Breast epithelium (tissue), 4 donors: ENCODE results near the gene THBS4. TPM values are rescaled to one million over a fixed set of nuclear protein-coding genes. Genes with fewer than 3 reads are reported as not detected.
A peak's percentile ranks its signal among the peaks of the same experiment; 100 is the strongest.
"Not testable (repeated sequence)": the region's sequence is repeated elsewhere in the genome, so short reads cannot be mapped to it uniquely, and the experiment has no call there.

ENCODE experiments used
- DNase-seq, 2 donors: peaks; one replicate each; pipeline ENCODE4 v3.0.0-alpha.2; 2019; ENCODE audit warnings: low spot score in 2 of 2
- H3K27ac ChIP-seq, 2 donors: fragments of 200-600 bp; sonication (generic) in 1 of 2; one replicate each; pipeline ENCODE4 v1.5.1; 2016 to 2019; ENCODE audit warnings: mild to moderate bottlenecking in 1 of 2
- H3K27me3 ChIP-seq, 2 donors: fragments of 200-600 bp; sonication (generic) in 1 of 2; one replicate each; pipeline versions ENCODE4 v1.5.1 to v1.6.0; 2017 to 2019; ENCODE audit warnings: control low read depth in 1 of 2, mild to moderate bottlenecking in 1 of 2
- H3K36me3 ChIP-seq: fragments of 200-600 bp; one replicate; pipeline ENCODE4 v1.5.1; 2019
- H3K4me1 ChIP-seq, 2 donors: fragments of 200-600 bp; sonication (generic); one replicate each; pipeline ENCODE4 v1.5.1; 2016 to 2019; ENCODE audit warnings: control low read depth in 1 of 2
- H3K4me3 ChIP-seq, 3 donors: fragments of 200-600 bp; sonication (generic); 1 replicate in 2 of 3; 2 replicates in 1 of 3; pipeline ENCODE4 v1.5.1; 2016 to 2019; ENCODE audit warnings: mild to moderate bottlenecking in 3 of 3, moderate library complexity in 2 of 3
- H3K9me3 ChIP-seq, 2 donors: fragments of 200-600 bp; sonication (generic) in 1 of 2; one replicate each; pipeline ENCODE4 v1.5.1; 2016 to 2019; ENCODE audit warnings: control low read depth in 1 of 2
- POLR2A ChIP-seq: fragments of 450-650 bp; IDR thresholded peaks from one replicate; pipeline ENCODE4 v1.6.1; 2016; ENCODE audit warnings: antibody characterized with exemption, mild to moderate bottlenecking, moderate library complexity
- POLR2AphosphoS5 ChIP-seq, 3 donors: sonication (generic); formaldehyde crosslinking; IDR thresholded peaks; one replicate each; pipeline ENCODE4 v1.6.1; 2017; ENCODE audit warnings: antibody characterized with exemption in 3 of 3
- intact Hi-C: fragments of 100-400 bp; cut with DNase I; formaldehyde crosslinking; loops from one replicate; pipeline ENCODE4 v1.15.1; 2023; ENCODE audit warnings: low total_unique reads
- total RNA-seq, 3 donors: library from RNA; depleted of rRNA; stranded (reverse); fragments of >200 nt; gene quantifications; one replicate each; pipeline ENCODE4 v1.1.0, GENCODE V29; 2016
- TF ChIP-seq, protein P1 (sequence below), 3 donors: fragments of 450-650 bp; IDR thresholded peaks; one replicate each; pipeline ENCODE4 v1.5.1; 2016 to 2017; ENCODE audit warnings: antibody characterized with exemption in 3 of 3, mild to moderate bottlenecking in 3 of 3, moderate library complexity in 3 of 3

The THBS4 gene
- total RNA-seq, 3 donors from 2014 or later: 2.0 to 6.0 (median 3.5) TPM

GRCh38 chr5:80082281-80082680 lies 47.1 kb downstream of the THBS4 start:
- no peak for DNase-seq
- H3K27me3 ChIP-seq: no peaks in the 10 kb centered on the region
- peak overlapping the region in 2 of 3 donors; percentile 47 to 61 for H3K4me3 ChIP-seq
- H3K36me3 ChIP-seq: no peaks in the 10 kb centered on the region
- H3K4me1 ChIP-seq: no peaks in the 10 kb centered on the region
- intact Hi-C loops: no loop called here
- TF ChIP-seq, protein P1, sequence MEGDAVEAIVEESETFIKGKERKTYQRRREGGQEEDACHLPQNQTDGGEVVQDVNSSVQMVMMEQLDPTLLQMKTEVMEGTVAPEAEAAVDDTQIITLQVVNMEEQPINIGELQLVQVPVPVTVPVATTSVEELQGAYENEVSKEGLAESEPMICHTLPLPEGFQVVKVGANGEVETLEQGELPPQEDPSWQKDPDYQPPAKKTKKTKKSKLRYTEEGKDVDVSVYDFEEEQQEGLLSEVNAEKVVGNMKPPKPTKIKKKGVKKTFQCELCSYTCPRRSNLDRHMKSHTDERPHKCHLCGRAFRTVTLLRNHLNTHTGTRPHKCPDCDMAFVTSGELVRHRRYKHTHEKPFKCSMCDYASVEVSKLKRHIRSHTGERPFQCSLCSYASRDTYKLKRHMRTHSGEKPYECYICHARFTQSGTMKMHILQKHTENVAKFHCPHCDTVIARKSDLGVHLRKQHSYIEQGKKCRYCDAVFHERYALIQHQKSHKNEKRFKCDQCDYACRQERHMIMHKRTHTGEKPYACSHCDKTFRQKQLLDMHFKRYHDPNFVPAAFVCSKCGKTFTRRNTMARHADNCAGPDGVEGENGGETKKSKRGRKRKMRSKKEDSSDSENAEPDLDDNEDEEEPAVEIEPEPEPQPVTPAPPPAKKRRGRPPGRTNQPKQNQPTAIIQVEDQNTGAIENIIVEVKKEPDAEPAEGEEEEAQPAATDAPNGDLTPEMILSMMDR (IDR thresholded peaks at IDR 0.05): no peak
- TF ChIP-seq POLR2A: no peak
- TF ChIP-seq POLR2AphosphoS5 (IDR thresholded peaks at IDR 0.05): no peak
- peak overlapping the region; percentile 71 to 78 for H3K27ac ChIP-seq
- no peaks in the 10 kb centered on the region for H3K9me3 ChIP-seq

DNA sequence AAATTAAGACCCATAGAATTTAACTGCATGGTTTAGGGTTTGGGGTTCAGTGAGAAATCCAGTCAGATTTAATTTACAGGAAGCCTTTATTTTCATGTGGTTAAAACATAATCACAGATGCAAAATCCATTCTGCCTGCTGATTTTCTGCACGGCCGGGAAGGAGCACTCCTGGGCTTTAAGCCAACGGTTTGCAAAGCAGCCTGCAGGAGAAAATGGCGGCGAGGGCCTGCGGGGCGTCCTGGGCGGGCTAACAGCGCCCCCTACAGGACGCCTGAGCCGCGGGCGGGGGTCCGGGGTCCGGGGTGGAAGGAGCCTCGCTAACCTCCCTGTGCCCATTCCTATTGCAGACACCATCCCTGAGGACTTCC lies 47.6 kb downstream of the THBS4 start:
- DNase-seq: peak; percentile 24 to 80
- peak overlapping the region; percentile 71 to 78 for H3K27ac ChIP-seq

GRCh38 chr5:80083101-80083890 lies 48.1 kb downstream of the THBS4 start:
- intact Hi-C loops: no loop called here
- H3K4me1 ChIP-seq: no peaks in the 10 kb centered on the region
- no peak for DNase-seq
- H3K36me3 ChIP-seq: no peaks in the 10 kb centered on the region
- no peaks in the 10 kb centered on the region for H3K9me3 ChIP-seq
- H3K27me3 ChIP-seq: no peaks in the 10 kb centered on the region
- no peak for TF ChIP-seq POLR2A
- no peak for TF ChIP-seq POLR2AphosphoS5 (IDR thresholded peaks at IDR 0.05)
- TF ChIP-seq, protein P1 (IDR thresholded peaks at IDR 0.05): peak; percentile 64 to 82 (median 74)
- H3K27ac ChIP-seq: peak overlapping the region; percentile 71 to 78
- H3K4me3 ChIP-seq: peak overlapping the region; percentile 25 to 61 (median 47)

More for the DNA sequence above, 47.6 kb downstream of the THBS4 start:
- no peaks in the 10 kb centered on the region for H3K4me1 ChIP-seq
- no peaks in the 10 kb centered on the region for H3K27me3 ChIP-seq
- no peak for TF ChIP-seq POLR2A
- TF ChIP-seq, protein P1 (IDR thresholded peaks at IDR 0.05): peak in 2 of 3 donors; percentile 61 to 74
- no peaks in the 10 kb centered on the region for H3K9me3 ChIP-seq
- intact Hi-C loops: no loop called here
- H3K4me3 ChIP-seq: peak overlapping the region; percentile 25 to 61 (median 47)
- H3K36me3 ChIP-seq: no peaks in the 10 kb centered on the region

- TF ChIP-seq POLR2A: no peak
- TF ChIP-seq POLR2AphosphoS5 (IDR thresholded peaks at IDR 0.05): no peak
- no peak overlapping the region for H3K4me3 ChIP-seq
- H3K9me3 ChIP-seq: no peaks in the 10 kb centered on the region
- no peaks in the 10 kb centered on the region for H3K36me3 ChIP-seq
- no peaks in the 10 kb centered on the region for H3K4me1 ChIP-seq
- no peak for DNase-seq
- H3K27me3 ChIP-seq: no peaks in the 10 kb centered on the region
- no peak overlapping the region for H3K27ac ChIP-seq
- intact Hi-C loops: loop anchor here (10.0 kb wide), 1 partner anchor 214 kb away; no protein-coding TSS in a partner anchor
These were observed 55.7 kb downstream of the THBS4 start for GRCh38 chr5:80090884-80091166.

DNA sequence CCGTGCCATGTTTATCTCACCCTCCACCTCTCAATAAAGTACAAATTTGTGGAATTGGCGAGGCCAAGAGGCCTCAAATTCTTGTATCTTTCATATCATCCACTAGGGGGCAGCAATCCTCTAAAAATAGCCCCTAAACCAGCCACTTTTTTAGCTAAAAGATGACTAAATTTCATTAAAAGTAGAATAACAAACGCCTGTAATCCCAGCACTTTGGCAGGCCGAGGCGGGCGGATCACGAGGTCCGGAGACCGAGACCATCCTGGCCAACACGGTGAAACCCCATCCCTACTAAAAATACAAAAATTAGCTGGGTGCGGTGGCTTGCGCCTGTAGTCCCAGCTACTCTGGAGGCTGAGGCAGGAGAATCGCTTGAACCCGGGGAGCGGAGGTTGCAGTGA lies 56.6 kb downstream of the THBS4 start:
- H3K4me1 ChIP-seq, H3K27me3 ChIP-seq, H3K36me3 ChIP-seq, DNase-seq, H3K9me3 ChIP-seq, H3K27ac ChIP-seq: not testable (repeated sequence)
- TF ChIP-seq, protein P1 (IDR thresholded peaks at IDR 0.05): peak; percentile 78 to 86 (median 82)
- intact Hi-C loops: loop anchor here (10.0 kb wide), 1 partner anchor 213 kb away; no protein-coding TSS in a partner anchor
- peak overlapping the region in 1 of 3 donors; percentile 35 for H3K4me3 ChIP-seq
